WI38 (cell line): ENCODE measurements around the gene PDLIM7.

Source experiments
- H3K4me3 ChIP-seq: 2 replicates; pipeline ENCODE4 v1.5.1; 2011; ENCODE audit warnings: low read depth, mild to moderate bottlenecking, control low read depth, low read length
- CTCF ChIP-seq: IDR thresholded peaks from 2 replicates; pipeline ENCODE4 v1.5.1; 2012; ENCODE audit warnings: low read depth, mild to moderate bottlenecking, control low read depth, low read length

The PDLIM7 gene

GRCh38 chr5:177513500-177513899 is 16.1 kb upstream of the PDLIM7 start:
- H3K4me3 ChIP-seq = no peak overlapping the region
- TF ChIP-seq CTCF = no peak

GRCh38 chr5:177512736-177513380 is 15.5 kb upstream of the PDLIM7 start:
- no peak for TF ChIP-seq CTCF
- H3K4me3 ChIP-seq = no peak overlapping the region

GRCh38 chr5:177511796-177512675 is 14.6 kb upstream of the PDLIM7 start:
- no peak overlapping the region for H3K4me3 ChIP-seq
- TF ChIP-seq CTCF = no peak

GRCh38 chr5:177511181-177511580 is 13.8 kb upstream of the PDLIM7 start:
- H3K4me3 ChIP-seq = no peak overlapping the region
- TF ChIP-seq CTCF = no peak

GRCh38 chr5:177510567-177511053 is 13.2 kb upstream of the PDLIM7 start:
- TF ChIP-seq CTCF = no peak

GRCh38 chr5:177509991-177510566 is 12.7 kb upstream of the PDLIM7 start:
- TF ChIP-seq CTCF = no peak
- no peak overlapping the region for H3K4me3 ChIP-seq

More at GRCh38 chr5:177510567-177511053, 13.2 kb upstream of the PDLIM7 start:
- H3K4me3 ChIP-seq = no peak overlapping the region

GRCh38 chr5:177509381-177509951 is 12.1 kb upstream of the PDLIM7 start, which contains the start of gene DOK3:
Gene DOK3 (minus strand): TSS chr5:177509826. CDS start chr5:177509540, 286 bp downstream.
- no peak within 1 kb of the TSS for H3K4me3 ChIP-seq
- no peak for TF ChIP-seq CTCF
